Kidney (tissue), 14 donors: ENCODE data around the gene AHNAK. TPM values are rescaled to one million over a fixed set of nuclear protein-coding genes. Genes with fewer than 3 reads are reported as not detected.

ENCODE experiments used
- DNase-seq, 5 donors: peaks; one replicate each; pipeline ENCODE4 v3.0.0-alpha.2; 2013 to 2020
- FAIRE-seq: peaks from 2 replicates; lab custom pipeline; 2012; peaks lifted over from hg19 to GRCh38; lab: Jason Lieb, UNC
- H3K27ac ChIP-seq, 2 donors: one replicate each; pipeline ENCODE4 v1.7.0; 2013; ENCODE audit warnings: low read depth in 2 of 2, low read length in 2 of 2, inconsistent platforms in 1 of 2
- H3K27me3 ChIP-seq: one replicate; pipeline ENCODE4 v1.7.1; 2013; ENCODE audit warnings: low read length, inconsistent platforms; ENCODE audit not compliant: control insufficient read depth, insufficient read depth
- H3K36me3 ChIP-seq, 3 donors: one replicate each; pipeline versions ENCODE4 v1.7.0 to v1.7.1; 2013; ENCODE audit warnings: low read length in 3 of 3, control low read depth in 1 of 3, inconsistent platforms in 1 of 3; ENCODE audit not compliant: insufficient read depth in 3 of 3, control insufficient read depth in 2 of 3
- H3K4me1 ChIP-seq, 3 donors: one replicate each; pipeline versions ENCODE4 v1.7.0 to v1.7.1; 2013; ENCODE audit warnings: low read length in 3 of 3, inconsistent platforms in 1 of 3, low read depth in 1 of 3; ENCODE audit not compliant: control insufficient read depth in 2 of 3, insufficient read depth in 2 of 3
- H3K4me3 ChIP-seq, 3 donors: one replicate each; pipeline versions ENCODE4 v1.7.0 to v1.8.1; 2013; ENCODE audit warnings: low read length in 3 of 3, control low read depth in 1 of 3, inconsistent platforms in 1 of 3
- H3K9ac ChIP-seq, 3 donors: one replicate each; pipeline versions ENCODE4 v1.7.0 to v1.7.1; 2013; ENCODE audit warnings: low read length in 3 of 3, control low read depth in 1 of 3, inconsistent platforms in 1 of 3
- H3K9me3 ChIP-seq, 3 donors: one replicate each; pipeline versions ENCODE4 v1.7.0 to v1.7.1; 2013; ENCODE audit warnings: low read length in 3 of 3, control low read depth in 1 of 3, inconsistent platforms in 1 of 3; ENCODE audit not compliant: control insufficient read depth in 2 of 3, insufficient read depth in 1 of 3
- intact Hi-C: fragments of 100-400 bp; cut with DNase I; formaldehyde crosslinking; loops from one replicate; pipeline ENCODE4 v1.11.1; 2022
- polyA plus RNA-seq: library from polyadenylated mRNA; stranded (reverse); fragments of 350-450 nt; fragmentation: Illumina TruSeq; extraction: RNeasy Lipid Tissue Mini Kit (QIAGEN cat#74804); gene quantifications from one replicate; pipeline ENCODE4 v1.2.3, GENCODE V29; 2014; ENCODE audit warnings: low read depth, low replicate concordance; ENCODE audit not compliant: insufficient read depth
- total RNA-seq: library from RNA; stranded (reverse); fragmentation: NEBNext Ultra II Directional; extraction: Animal tissue kit (Norgen Biotek cat#: 25700); gene quantifications from one replicate; pipeline ENCODE4 v1.2.1, GENCODE V29; 2021
- TF ChIP-seq, protein P1 (sequence below): IDR thresholded peaks from 3 replicates; pipeline ENCODE4 v1.5.1; 2012; ENCODE audit warnings: mild to moderate bottlenecking, moderate library complexity, borderline replicate concordance; ENCODE audit not compliant: insufficient read depth; ENCODE audit errors: extremely low read depth
- donor health status: control.
- donor health status: control.
- donor health status: control.
- donor health status: control.
- donor health status: control.
- donor health status: DM: yes; HTN: yes; CAD: no.
- donor health status: Normal renal cell carcinoma (clear cell type).

Gene AHNAK
- total and polyA plus RNA-seq, 2 donors from 2014 or later, result 36.6 to 700 TPM

DNA sequence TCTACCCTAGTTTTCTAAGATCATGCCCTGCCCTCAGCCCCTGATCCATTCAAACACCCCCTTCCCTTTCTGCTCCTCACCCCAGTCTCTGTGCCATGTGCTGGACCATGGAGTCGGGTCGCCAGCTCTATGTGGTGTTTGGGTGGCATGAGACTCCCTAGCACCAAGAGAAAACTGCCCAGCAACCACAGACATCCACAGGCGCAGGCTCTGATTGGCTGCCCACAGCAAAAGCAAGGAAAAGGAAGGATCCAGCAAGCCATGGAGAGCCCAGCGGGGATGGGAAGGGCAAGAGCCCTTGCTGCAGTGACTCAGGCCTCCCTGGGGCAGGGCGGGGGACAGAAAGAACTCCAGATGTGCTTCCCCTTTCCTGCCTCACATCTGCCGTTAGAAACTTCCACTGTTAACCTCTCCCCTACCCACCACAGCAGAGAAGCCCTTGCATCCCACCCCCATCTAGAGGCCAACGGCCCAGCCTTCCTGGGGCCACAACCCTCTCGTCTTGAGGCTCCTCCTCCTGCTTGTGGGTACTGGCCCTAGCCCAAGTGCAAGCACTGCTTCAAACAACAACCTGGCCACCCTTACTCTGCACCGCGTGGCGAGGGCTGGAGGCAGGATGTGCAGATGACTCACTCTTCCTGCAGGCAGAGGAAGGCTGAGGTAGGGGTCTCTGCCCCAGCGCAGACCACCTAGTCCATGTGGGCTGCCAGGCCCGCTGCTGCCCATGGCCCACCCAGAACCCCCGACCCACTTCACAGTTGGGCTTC is 9.7 kb upstream of the AHNAK start:
- no peaks in the 10 kb centered on the region for H3K27me3 ChIP-seq
- peaks cover 5 to 56% (median 51%) of the 10 kb centered on the region in 3 donors for H3K4me1 ChIP-seq
- FAIRE-seq (no peak), DNase-seq (peak; percentile 84 to 97 (median 91))
- intact Hi-C loops, result no loop called here
- H3K9me3 ChIP-seq, result no peaks in the 10 kb centered on the region
- H3K36me3 ChIP-seq, result peaks cover 3 to 28% (median 14%) of the 10 kb centered on the region in 3 donors
- peak overlapping the region in 1 of 3 donors; percentile 48 for H3K9ac ChIP-seq
- peak overlapping the region in 1 of 3 donors; percentile 30 for H3K4me3 ChIP-seq
- TF ChIP-seq, protein P1, sequence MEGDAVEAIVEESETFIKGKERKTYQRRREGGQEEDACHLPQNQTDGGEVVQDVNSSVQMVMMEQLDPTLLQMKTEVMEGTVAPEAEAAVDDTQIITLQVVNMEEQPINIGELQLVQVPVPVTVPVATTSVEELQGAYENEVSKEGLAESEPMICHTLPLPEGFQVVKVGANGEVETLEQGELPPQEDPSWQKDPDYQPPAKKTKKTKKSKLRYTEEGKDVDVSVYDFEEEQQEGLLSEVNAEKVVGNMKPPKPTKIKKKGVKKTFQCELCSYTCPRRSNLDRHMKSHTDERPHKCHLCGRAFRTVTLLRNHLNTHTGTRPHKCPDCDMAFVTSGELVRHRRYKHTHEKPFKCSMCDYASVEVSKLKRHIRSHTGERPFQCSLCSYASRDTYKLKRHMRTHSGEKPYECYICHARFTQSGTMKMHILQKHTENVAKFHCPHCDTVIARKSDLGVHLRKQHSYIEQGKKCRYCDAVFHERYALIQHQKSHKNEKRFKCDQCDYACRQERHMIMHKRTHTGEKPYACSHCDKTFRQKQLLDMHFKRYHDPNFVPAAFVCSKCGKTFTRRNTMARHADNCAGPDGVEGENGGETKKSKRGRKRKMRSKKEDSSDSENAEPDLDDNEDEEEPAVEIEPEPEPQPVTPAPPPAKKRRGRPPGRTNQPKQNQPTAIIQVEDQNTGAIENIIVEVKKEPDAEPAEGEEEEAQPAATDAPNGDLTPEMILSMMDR, result no peak
- peak overlapping the region; percentile 80 to 87 for H3K27ac ChIP-seq

DNA sequence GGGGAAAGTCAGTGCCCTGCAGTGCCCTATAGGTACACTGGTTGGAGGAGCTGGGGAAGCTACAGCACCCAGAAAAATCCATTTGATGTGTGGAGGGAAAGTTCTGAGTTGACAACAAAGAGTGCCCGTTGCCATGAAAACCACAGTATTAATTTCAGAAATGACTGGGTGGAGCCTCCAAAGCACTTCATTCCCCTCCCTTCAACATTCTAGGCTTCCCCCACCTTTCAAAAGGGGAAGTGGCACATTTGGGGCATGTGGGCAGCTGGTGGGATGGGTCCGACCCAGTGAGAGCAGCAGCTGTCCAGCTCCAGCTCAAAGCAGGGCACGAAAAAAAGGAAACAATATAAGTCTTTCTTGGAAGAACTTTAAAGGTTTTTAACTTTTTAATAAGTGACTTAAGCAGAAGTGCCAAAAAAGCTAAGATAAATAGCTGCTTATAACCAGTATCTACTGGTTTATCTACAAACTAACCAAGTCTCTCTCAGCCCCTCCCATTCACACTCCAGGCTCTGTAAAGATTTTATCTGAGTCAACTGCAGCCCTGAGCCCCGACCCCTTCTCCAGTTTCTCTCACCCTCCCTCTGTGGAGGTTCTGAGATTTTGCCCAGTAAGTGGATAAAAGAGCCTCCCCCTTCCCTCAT is 9.0 kb upstream of the AHNAK start:
- H3K9ac ChIP-seq, result peak overlapping the region in 1 of 3 donors; percentile 48
- TF ChIP-seq, protein P1, result no peak
- H3K27me3 ChIP-seq, result no peaks in the 10 kb centered on the region
- H3K4me1 ChIP-seq, result peaks cover 5 to 56% (median 51%) of the 10 kb centered on the region in 3 donors
- peak overlapping the region in 1 of 3 donors; percentile 18 for H3K4me3 ChIP-seq
- peak overlapping the region; percentile 80 to 87 for H3K27ac ChIP-seq
- peak in 4 of 5 donors; percentile 23 to 76 (median 62) for DNase-seq
- intact Hi-C loops, result no loop called here
- H3K36me3 ChIP-seq, result peaks cover 3 to 28% (median 14%) of the 10 kb centered on the region in 3 donors
- FAIRE-seq, result no peak
- H3K9me3 ChIP-seq, result no peaks in the 10 kb centered on the region

- Histone ChIP-seq H3K27me3 (no peaks in the 10 kb centered on the region), H3K9me3 (no peaks in the 10 kb centered on the region), H3K4me3 (no peak overlapping the region), H3K27ac (peak overlapping the region; percentile 86 to 90), H3K36me3 (peaks cover 3 to 21% (median 9%) of the 10 kb centered on the region in 3 donors), H3K4me1 (peaks cover 5 to 53% (median 51%) of the 10 kb centered on the region in 3 donors), H3K9ac (peak overlapping the region in 1 of 3 donors; percentile 51)
- TF ChIP-seq, protein P1, result no peak
- intact Hi-C loops, result no loop called here
- FAIRE-seq, result no peak
- peak in 2 of 5 donors; percentile 40 to 80 for DNase-seq
Measured at GRCh38 chr11:62554387-62555167, 8.0 kb upstream of the AHNAK start.
